Ishikawa (cell line): ENCODE measurements around the gene LETM1.

ENCODE experiments used
- CEBPB ChIP-seq: IDR thresholded peaks from 2 replicates; pipeline ENCODE4 v1.6.1; 2012
- EP300 ChIP-seq: IDR thresholded peaks from 2 replicates; pipeline ENCODE4 v1.6.1; 2012; ENCODE audit warnings: borderline replicate concordance
- FOXM1 ChIP-seq: IDR thresholded peaks from 2 replicates; pipeline ENCODE4 v1.6.1; 2012; ENCODE audit warnings: low read depth, borderline replicate concordance
- NFIC ChIP-seq: IDR thresholded peaks from 2 replicates; pipeline ENCODE4 v1.6.1; 2012
- RAD21 ChIP-seq: IDR thresholded peaks from 2 replicates; pipeline ENCODE4 v1.6.1; 2012; ENCODE audit warnings: low read depth
- TAF1 ChIP-seq: IDR thresholded peaks from 2 replicates; pipeline ENCODE4 v1.6.1; 2012; ENCODE audit warnings: low read depth, mild to moderate bottlenecking
- TEAD4 ChIP-seq: IDR thresholded peaks from 2 replicates; pipeline ENCODE4 v1.6.1; 2012
- ZBTB7A ChIP-seq: IDR thresholded peaks from 2 replicates; pipeline ENCODE4 v1.6.1; 2012; ENCODE audit warnings: low read depth
- TF ChIP-seq, protein P1 (sequence below): IDR thresholded peaks from 2 replicates; pipeline ENCODE4 v1.6.1; 2012; ENCODE audit warnings: low read depth, mild to moderate bottlenecking
- TF ChIP-seq, protein P2 (sequence below): IDR thresholded peaks from 2 replicates; pipeline ENCODE4 v1.6.1; 2012
- TF ChIP-seq, protein P3 (sequence below): IDR thresholded peaks from 2 replicates; pipeline ENCODE4 v1.6.1; 2012

DNA sequence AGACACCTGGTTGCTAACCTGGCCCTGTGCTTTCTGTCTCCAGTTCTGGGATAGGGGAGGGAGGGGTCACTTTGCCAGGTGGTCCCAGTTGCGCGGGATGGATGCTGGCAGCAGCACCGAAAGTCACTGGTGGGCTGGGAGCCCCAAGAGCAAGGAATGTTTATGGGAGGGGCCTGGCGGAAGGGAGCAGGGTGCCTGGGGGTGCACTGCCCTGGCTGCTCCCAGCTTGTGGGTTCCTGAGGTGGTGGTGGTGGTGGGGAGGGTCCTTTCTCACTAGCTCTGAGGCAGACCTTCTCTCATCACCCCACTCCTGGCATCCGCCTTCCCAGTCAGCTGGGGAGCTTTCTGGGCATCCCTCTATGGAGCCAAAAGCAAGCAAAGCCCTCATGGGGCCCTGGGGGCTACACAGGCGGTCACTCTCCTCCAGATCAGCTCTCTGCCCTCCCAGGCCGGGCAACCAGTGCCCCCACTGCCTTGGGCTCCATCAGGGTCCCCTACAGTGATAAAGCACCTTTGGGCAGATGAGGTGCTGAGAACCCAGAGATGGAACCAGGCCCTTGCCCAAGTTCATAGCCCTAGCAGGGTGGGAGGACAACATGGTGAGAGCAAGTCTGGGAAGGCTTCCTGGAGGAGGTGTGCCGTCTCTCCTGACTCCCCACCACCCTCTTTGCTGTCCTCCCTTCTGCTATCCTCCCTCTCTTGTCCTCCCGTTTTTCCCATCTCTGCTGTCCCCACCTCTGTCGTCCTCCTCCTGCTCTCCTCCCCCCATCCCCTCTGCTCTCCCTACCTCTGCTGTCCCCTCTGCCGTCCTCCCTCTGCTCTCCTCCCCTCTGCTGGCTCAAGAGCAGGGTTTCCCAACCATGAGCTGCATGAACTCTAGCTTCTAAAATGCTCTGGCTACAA lies 46.9 kb downstream of the LETM1 start:
- TF ChIP-seq TAF1 (no peak), TEAD4 (no peak), EP300 (no peak), ZBTB7A (no peak), CEBPB (no peak), NFIC (no peak), RAD21 (no peak), FOXM1 (no peak)
- TF ChIP-seq, protein P1, sequence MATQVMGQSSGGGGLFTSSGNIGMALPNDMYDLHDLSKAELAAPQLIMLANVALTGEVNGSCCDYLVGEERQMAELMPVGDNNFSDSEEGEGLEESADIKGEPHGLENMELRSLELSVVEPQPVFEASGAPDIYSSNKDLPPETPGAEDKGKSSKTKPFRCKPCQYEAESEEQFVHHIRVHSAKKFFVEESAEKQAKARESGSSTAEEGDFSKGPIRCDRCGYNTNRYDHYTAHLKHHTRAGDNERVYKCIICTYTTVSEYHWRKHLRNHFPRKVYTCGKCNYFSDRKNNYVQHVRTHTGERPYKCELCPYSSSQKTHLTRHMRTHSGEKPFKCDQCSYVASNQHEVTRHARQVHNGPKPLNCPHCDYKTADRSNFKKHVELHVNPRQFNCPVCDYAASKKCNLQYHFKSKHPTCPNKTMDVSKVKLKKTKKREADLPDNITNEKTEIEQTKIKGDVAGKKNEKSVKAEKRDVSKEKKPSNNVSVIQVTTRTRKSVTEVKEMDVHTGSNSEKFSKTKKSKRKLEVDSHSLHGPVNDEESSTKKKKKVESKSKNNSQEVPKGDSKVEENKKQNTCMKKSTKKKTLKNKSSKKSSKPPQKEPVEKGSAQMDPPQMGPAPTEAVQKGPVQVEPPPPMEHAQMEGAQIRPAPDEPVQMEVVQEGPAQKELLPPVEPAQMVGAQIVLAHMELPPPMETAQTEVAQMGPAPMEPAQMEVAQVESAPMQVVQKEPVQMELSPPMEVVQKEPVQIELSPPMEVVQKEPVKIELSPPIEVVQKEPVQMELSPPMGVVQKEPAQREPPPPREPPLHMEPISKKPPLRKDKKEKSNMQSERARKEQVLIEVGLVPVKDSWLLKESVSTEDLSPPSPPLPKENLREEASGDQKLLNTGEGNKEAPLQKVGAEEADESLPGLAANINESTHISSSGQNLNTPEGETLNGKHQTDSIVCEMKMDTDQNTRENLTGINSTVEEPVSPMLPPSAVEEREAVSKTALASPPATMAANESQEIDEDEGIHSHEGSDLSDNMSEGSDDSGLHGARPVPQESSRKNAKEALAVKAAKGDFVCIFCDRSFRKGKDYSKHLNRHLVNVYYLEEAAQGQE, result no peak
- TF ChIP-seq, protein P2, sequence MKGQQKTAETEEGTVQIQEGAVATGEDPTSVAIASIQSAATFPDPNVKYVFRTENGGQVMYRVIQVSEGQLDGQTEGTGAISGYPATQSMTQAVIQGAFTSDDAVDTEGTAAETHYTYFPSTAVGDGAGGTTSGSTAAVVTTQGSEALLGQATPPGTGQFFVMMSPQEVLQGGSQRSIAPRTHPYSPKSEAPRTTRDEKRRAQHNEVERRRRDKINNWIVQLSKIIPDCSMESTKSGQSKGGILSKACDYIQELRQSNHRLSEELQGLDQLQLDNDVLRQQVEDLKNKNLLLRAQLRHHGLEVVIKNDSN, result no peak
- TF ChIP-seq, protein P3, sequence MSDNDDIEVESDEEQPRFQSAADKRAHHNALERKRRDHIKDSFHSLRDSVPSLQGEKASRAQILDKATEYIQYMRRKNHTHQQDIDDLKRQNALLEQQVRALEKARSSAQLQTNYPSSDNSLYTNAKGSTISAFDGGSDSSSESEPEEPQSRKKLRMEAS, result no peak
